Measurements from ENCODE around the gene AKAP5.

The AKAP5 gene

DNA sequence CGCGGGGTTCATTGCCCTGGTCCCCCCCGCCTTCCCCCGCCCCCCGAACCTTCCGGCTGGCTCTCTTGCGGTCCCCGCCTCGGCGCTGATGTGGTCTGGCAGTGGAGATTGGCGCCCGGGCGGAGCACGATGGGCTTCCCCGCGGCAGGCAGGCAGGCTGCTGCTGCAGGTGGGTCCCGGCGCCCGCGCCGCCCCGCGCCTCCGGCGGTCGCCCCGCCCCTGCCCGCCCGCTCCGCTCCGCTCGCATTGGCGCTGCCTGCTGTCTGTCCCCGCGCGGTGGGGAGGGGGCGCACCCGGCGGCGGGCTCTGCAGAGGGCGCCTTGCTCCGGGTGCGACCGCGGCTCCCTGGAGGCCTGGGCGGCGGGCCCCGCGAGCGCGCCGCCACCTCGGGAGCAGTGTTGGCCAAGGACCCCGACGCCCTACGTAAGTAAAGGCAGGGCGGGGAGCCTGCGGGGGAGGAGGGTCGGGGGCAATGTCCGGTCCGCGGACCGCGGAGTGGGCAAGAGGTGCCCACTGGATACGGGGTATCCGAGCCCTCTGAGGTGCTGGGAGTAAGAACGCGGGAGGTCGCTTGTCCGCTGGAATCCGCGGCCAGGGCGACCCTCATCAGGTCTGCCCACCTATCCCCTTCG, at the start of gene AKAP5:
Gene AKAP5 (plus strand): TSS at position 309 of the 632 bp plus-strand sequence. CDS start 2,896 bp downstream, outside the sequence.
- in situ Hi-C loops (cut with MboI; ENCODE audit: low sequenced_read_pairs) = no loop called here

GRCh38 chr14:64416348-64416932, 48.9 kb upstream of the AKAP5 start:
- in situ Hi-C loops (cut with MboI; ENCODE audit: low sequenced_read_pairs) = no loop called here

- in situ Hi-C loops (cut with MboI; ENCODE audit: low sequenced_read_pairs) = no loop called here
Observed at GRCh38 chr14:64417055-64417770, 48.1 kb upstream of the AKAP5 start.

- in situ Hi-C loops (cut with MboI; ENCODE audit: low sequenced_read_pairs) = no loop called here
Observed at GRCh38 chr14:64417771-64418125, 47.6 kb upstream of the AKAP5 start.

DNA sequence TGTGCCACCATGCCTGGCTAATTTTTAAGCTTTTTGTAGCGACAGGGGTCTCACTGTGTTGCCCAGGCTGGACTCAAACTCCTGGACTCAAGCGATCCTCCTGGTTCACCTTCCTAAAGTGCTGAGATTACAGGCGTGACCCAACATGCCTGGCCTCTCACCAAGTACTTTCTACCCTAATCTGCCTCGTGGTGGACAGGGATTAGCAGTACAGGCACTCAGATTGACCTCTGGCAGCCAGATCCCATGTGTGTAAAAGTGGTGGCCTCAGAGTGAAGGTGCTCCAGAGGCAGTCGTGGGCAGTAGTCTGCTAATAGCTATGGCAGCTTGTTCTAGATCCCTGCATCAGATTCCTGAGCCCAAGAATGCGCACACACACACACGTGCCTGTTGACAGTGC, 46.3 kb upstream of the AKAP5 start:
- in situ Hi-C loops (cut with MboI; ENCODE audit: low sequenced_read_pairs) = no loop called here

- in situ Hi-C loops (cut with MboI; ENCODE audit: low sequenced_read_pairs) = no loop called here
Observed at GRCh38 chr14:64421166-64421565, 44.1 kb upstream of the AKAP5 start.

GRCh38 chr14:64422005-64422404, 43.3 kb upstream of the AKAP5 start:
- in situ Hi-C loops (cut with MboI; ENCODE audit: low sequenced_read_pairs) = no loop called here

DNA sequence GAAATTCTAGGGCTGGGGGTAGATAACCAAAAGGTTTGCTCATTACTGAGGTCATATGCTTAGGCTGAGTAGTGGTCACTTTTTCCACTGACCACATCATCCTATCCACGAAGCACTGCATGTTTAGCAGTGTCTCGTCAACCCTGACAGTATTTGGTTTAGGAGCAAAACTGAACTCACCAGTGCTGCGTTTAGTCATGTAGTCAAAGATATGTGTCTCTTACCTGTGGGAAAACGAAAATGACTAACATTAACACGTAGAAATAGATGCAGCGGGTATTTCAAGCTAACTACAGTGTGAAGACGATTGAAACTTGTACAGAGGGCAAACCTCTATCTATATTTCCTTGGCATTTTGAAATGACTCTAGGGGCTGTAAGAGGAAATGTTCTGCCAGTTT, 42.5 kb upstream of the AKAP5 start:
- in situ Hi-C loops (cut with MboI; ENCODE audit: low sequenced_read_pairs) = no loop called here

DNA sequence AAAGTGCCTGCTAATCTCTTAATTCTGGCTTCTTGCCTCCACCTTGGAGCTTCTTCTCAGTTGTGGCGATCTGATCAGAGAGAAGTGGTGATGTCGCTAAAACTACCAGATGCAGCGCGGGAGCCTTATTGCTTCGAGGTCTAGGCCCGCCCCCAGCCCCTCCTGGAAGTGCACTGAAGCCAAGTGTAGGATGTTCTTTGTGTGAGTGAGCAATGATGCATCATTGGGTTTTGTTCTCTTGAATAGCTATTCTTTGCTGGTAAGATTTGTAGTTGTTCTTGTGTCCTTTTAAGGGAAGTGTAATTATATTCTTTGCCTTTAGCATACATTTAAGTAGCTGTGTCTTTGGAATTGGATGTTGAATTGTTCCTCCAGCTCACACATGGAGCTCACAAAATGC, 41.3 kb upstream of the AKAP5 start:
- in situ Hi-C loops (cut with MboI; ENCODE audit: low sequenced_read_pairs) = no loop called here

DNA sequence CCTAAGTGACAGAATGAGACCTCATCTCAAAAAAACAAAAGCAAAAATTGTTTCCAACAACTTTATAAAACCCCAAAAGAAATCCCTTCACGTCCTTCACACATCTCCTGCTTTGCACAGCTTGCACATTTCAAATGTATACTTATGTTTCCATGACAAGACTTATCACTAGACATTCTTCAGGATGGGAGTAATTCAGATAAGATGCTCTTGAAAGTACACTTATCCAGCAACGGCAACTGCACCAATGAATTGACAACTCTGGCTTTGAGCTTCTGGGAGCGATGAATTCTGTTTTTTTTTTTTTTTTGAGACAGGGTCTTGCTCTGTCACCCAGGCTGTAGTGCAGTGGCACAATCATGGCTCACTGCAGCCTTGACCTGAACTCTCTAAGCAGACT, 30.8 kb upstream of the AKAP5 start:
- in situ Hi-C loops (cut with MboI; ENCODE audit: low sequenced_read_pairs) = no loop called here

- in situ Hi-C loops (cut with MboI; ENCODE audit: low sequenced_read_pairs) = no loop called here
Observed at GRCh38 chr14:64438181-64438841, 27.0 kb upstream of the AKAP5 start.

DNA sequence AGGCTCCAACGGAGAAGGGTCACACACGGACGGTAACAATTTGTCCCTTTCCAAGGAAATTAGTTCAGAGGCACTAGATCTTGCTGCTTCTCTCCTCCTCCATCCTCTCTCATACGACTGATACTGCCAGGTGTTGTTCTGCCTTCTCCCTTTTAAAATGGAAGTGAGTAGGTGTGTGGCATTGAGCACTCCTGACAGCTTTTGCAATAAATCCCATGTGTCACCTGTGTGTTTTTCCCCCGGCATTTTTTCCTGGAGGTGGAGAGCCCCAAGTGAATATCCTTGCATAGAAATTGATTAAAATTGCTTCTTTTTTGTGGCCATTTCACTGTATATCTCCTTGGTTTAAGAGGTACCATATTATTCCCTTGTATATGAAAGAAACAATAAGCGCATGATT, 26.2 kb upstream of the AKAP5 start:
- in situ Hi-C loops (cut with MboI; ENCODE audit: low sequenced_read_pairs) = no loop called here

GRCh38 chr14:64440494-64440893, 24.8 kb upstream of the AKAP5 start:
- in situ Hi-C loops (cut with MboI; ENCODE audit: low sequenced_read_pairs) = no loop called here

DNA sequence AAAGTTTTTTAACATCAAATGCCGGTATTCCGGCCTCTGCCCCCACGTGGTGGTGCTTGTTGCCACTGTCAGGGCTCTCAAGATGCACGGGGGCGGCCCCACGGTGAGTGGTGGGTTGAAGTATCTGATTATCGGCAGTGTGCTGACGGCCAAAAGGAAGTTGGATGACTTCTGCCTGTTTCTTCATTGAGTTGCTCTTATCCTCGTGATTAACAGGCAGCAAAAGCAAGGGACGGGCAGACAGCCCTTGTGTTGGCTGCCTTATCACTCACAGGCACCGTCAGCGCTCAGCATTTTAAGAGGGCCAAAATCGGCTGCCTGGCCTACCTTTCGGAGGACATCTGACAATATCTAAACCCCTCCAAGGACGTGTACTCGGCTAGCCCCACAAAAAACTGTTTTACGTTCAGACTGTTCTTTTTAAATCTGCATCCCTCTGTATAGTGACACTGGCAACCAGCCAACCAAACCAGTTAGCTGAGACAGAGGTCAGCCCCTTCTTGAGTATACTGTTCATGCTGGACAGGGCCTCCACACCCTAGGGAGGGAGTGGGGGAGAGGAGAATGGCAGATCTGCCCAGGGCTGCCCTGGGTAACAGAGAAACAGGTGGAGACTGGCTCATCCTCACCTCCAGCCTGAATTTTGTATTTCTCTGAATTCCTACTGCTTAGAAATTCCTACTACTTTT, 22.9 kb upstream of the AKAP5 start:
- in situ Hi-C loops (cut with MboI; ENCODE audit: low sequenced_read_pairs) = no loop called here

- in situ Hi-C loops (cut with MboI; ENCODE audit: low sequenced_read_pairs) = no loop called here
Observed at GRCh38 chr14:64444140-64444539, 21.2 kb upstream of the AKAP5 start.

- in situ Hi-C loops (cut with MboI; ENCODE audit: low sequenced_read_pairs) = no loop called here
Observed at GRCh38 chr14:64444984-64445845, 20.1 kb upstream of the AKAP5 start.

GRCh38 chr14:64447876-64448670, 17.2 kb upstream of the AKAP5 start:
- in situ Hi-C loops (cut with MboI; ENCODE audit: low sequenced_read_pairs) = no loop called here

DNA sequence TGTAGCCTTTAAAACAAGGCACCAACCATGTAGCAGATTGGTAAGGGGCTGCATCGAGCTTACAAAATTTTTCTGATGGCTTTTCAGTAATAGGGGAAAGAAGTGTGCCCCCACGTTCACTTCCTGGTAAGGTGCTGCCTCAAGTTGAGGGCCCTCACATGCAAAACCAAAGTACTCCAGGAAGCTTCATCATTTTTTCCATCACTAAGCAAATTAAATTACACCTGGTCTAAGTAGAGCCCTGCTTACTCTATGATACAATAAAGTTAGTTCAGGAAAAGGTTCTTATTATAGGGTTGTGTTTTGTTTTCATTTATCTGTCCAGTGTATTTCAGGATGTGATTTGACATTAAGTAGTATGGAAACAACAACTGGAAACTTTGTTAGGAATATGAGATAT, 15.0 kb upstream of the AKAP5 start:
- in situ Hi-C loops (cut with MboI; ENCODE audit: low sequenced_read_pairs) = no loop called here

GRCh38 chr14:64454671-64455070, 10.6 kb upstream of the AKAP5 start:
- in situ Hi-C loops (cut with MboI; ENCODE audit: low sequenced_read_pairs) = no loop called here

Measured in HL-60/S4 treated with retinoic acid at 250 ng/mL for 4 days and 3 days (cell line).